ENCODE results near the gene GFPT1. TPM values are rescaled to one million over a fixed set of nuclear protein-coding genes. Genes with fewer than 3 reads are reported as not detected.
A peak's percentile ranks its signal among the peaks of the same experiment; 100 is the strongest.

Gene GFPT1
- total and polyA plus RNA-seq, 9 of the 15 experiments (the other 6 are each of a cell fraction or from before 2014, with no cell fraction given) = 6.6 to 38.3 (median 15.9) TPM

DNA sequence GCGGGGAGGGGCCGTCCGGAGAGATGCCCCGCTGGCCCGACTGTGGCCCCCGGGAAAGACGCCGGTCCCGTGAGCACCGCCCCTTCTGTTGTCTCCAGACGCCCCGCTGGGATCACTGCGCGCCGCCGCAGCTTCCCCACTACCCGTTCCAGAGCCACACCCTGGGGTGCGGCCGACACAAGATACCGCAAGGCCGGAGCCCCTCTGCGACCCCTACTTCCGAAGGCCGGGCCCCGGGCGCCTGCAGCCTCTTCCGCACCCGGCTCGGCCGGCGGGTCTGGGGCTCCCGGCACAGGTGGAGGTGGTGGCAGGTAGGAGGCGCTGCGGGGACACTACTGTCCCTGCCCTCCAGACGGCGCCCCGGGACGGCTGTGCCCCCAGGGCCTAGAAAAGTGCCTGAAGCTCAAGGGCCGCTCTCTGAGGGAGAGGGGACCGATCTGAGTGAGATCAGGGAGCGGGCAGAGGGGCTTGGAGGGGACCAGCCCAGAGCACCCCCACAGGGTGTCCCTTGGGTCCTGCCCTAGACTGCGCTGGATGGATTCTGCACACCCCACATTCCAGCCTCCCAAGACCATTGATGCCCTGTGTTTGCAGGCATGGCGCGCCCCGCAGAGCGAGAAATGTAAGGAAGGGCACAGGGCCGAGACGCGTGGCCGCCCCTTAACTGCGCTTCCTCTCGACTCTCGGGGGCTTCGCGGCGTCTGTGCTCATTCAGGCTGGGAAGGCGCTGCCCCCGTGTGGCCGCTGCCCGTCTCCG lies 80.0 kb downstream of the GFPT1 start (continued):
- TF ChIP-seq TEAD1 (CRISPR knock-in tag; IDR thresholded peaks at IDR 0.05) (peak in 1 of 2 experiments; percentile 78; a peak in 1 of 4 replicates), ZNF764 (CRISPR knock-in tag; IDR thresholded peaks at IDR 0.05; ENCODE audit: low read depth) (no peak), SMAD2 (IDR thresholded peaks at IDR 0.05; ENCODE audit: low read depth, low read length) (no peak), PPARD (CRISPR knock-in tag; IDR thresholded peaks at IDR 0.05) (no peak), NEUROD1 (IDR thresholded peaks at IDR 0.05; ENCODE audit: borderline replicate concordance, low read depth, low read length, partially characterized antibody) (no peak), KDM2B (CRISPR knock-in tag; IDR thresholded peaks at IDR 0.05) (peak; percentile 31; the same call in 1 of the 2 replicates), TEAD2 (tag; IDR thresholded peaks at IDR 0.05) (no peak), HDAC8 (tag; IDR thresholded peaks at IDR 0.05) (no peak), PCBP2 (IDR thresholded peaks at IDR 0.05; ENCODE audit: low read depth, low read length, poor library complexity, severe bottlenecking) (no peak), CEBPB (tag; IDR thresholded peaks at IDR 0.05) (no peak), ZBTB8A (IDR thresholded peaks at IDR 0.05; ENCODE audit: partially characterized antibody) (no peak), OTX1 (CRISPR knock-in tag; IDR thresholded peaks at IDR 0.05) (no peak), ZNF695 (CRISPR knock-in tag; IDR thresholded peaks at IDR 0.05) (no peak), SMAD4 (CRISPR knock-in tag; conservative IDR thresholded peaks at IDR 0.05) (no peak), ZBTB7A (IDR thresholded peaks at IDR 0.05; ENCODE audit: borderline replicate concordance, control insufficient read depth, low read depth, low read length) (peak; percentile 86), NR3C1 (CRISPR knock-in tag; IDR thresholded peaks at IDR 0.05) (no peak), ILK (tag; IDR thresholded peaks at IDR 0.05; ENCODE audit: borderline replicate concordance, low read depth) (no peak), ZFX (CRISPR knock-in tag; IDR thresholded peaks at IDR 0.05) (peak; percentile 49), POLR2G (IDR thresholded peaks at IDR 0.05; ENCODE audit: low read depth, low read length) (peak; percentile 69), ZSCAN29 (IDR thresholded peaks at IDR 0.05) (no peak), MCM2 (IDR thresholded peaks at IDR 0.05; ENCODE audit: low read depth) (no peak), ZNF780A (CRISPR knock-in tag; IDR thresholded peaks at IDR 0.05) (no peak)
- TF ChIP-seq, protein P1, sequence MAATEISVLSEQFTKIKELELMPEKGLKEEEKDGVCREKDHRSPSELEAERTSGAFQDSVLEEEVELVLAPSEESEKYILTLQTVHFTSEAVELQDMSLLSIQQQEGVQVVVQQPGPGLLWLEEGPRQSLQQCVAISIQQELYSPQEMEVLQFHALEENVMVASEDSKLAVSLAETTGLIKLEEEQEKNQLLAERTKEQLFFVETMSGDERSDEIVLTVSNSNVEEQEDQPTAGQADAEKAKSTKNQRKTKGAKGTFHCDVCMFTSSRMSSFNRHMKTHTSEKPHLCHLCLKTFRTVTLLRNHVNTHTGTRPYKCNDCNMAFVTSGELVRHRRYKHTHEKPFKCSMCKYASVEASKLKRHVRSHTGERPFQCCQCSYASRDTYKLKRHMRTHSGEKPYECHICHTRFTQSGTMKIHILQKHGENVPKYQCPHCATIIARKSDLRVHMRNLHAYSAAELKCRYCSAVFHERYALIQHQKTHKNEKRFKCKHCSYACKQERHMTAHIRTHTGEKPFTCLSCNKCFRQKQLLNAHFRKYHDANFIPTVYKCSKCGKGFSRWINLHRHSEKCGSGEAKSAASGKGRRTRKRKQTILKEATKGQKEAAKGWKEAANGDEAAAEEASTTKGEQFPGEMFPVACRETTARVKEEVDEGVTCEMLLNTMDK (IDR thresholded peaks at IDR 0.05; ENCODE audit: borderline replicate concordance, insufficient read depth, low read depth, low read length, poor library complexity, severe bottlenecking) = peak; percentile 42
- TF ChIP-seq, protein P2, sequence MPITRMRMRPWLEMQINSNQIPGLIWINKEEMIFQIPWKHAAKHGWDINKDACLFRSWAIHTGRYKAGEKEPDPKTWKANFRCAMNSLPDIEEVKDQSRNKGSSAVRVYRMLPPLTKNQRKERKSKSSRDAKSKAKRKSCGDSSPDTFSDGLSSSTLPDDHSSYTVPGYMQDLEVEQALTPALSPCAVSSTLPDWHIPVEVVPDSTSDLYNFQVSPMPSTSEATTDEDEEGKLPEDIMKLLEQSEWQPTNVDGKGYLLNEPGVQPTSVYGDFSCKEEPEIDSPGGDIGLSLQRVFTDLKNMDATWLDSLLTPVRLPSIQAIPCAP (CRISPR knock-in tag; IDR thresholded peaks at IDR 0.05; ENCODE audit: borderline replicate concordance) = no peak
- TF ChIP-seq, protein P3, sequence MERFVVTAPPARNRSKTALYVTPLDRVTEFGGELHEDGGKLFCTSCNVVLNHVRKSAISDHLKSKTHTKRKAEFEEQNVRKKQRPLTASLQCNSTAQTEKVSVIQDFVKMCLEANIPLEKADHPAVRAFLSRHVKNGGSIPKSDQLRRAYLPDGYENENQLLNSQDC (CRISPR knock-in tag; IDR thresholded peaks at IDR 0.05) = no peak
- TF ChIP-seq, protein P4, sequence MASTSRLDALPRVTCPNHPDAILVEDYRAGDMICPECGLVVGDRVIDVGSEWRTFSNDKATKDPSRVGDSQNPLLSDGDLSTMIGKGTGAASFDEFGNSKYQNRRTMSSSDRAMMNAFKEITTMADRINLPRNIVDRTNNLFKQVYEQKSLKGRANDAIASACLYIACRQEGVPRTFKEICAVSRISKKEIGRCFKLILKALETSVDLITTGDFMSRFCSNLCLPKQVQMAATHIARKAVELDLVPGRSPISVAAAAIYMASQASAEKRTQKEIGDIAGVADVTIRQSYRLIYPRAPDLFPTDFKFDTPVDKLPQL (IDR thresholded peaks at IDR 0.05; ENCODE audit: extremely low read depth, insufficient read length) = no peak
